OCI-M2 (cell line): ENCODE results near the gene JUN.
A peak's percentile ranks its signal among the peaks of the same experiment; 100 is the strongest.

Experiments used
- DNase-seq: peaks from one replicate; lab custom pipeline; 2025; ENCODE audit not compliant: unreplicated experiment; lab: John Stamatoyannopoulos, UW

Gene JUN

GRCh38 chr1:58783993-58784757 is at the start of gene JUN:
Gene JUN (minus strand): TSS chr1:58784047. CDS start chr1:58783070, 977 bp downstream.
- peak; percentile 95 for DNase-seq

GRCh38 chr1:58833166-58833565 is 49.3 kb upstream of the JUN start:
- no peak for DNase-seq

- no peak for DNase-seq
Measured at GRCh38 chr1:58830291-58830690, 46.4 kb upstream of the JUN start.

GRCh38 chr1:58829866-58830265 is 46.0 kb upstream of the JUN start:
- no peak for DNase-seq

GRCh38 chr1:58827298-58827697 is 43.5 kb upstream of the JUN start:
- no peak for DNase-seq

GRCh38 chr1:58824753-58825389 is 41.0 kb upstream of the JUN start:
- DNase-seq, result no peak

GRCh38 chr1:58823481-58824010 is 39.7 kb upstream of the JUN start:
- no peak for DNase-seq

- no peak for DNase-seq
Measured at GRCh38 chr1:58821309-58821708, 37.5 kb upstream of the JUN start.

GRCh38 chr1:58818976-58819375 is 35.1 kb upstream of the JUN start:
- DNase-seq, result no peak

GRCh38 chr1:58818075-58818474 is 34.2 kb upstream of the JUN start:
- no peak for DNase-seq

- no peak for DNase-seq
Measured at GRCh38 chr1:58816747-58817221, 32.9 kb upstream of the JUN start.

GRCh38 chr1:58816072-58816746 is 32.4 kb upstream of the JUN start:
- DNase-seq, result peak; percentile 33

GRCh38 chr1:58815686-58816071 is 31.8 kb upstream of the JUN start:
- no peak for DNase-seq

- DNase-seq, result no peak
Measured at GRCh38 chr1:58815069-58815685, 31.3 kb upstream of the JUN start.

- no peak for DNase-seq
Measured at GRCh38 chr1:58814251-58815068, 30.6 kb upstream of the JUN start.

- DNase-seq, result no peak
Measured at GRCh38 chr1:58813801-58814200, 30.0 kb upstream of the JUN start.

GRCh38 chr1:58813361-58813760 is 29.5 kb upstream of the JUN start:
- DNase-seq, result no peak

- no peak for DNase-seq
Measured at GRCh38 chr1:58812926-58813325, 29.1 kb upstream of the JUN start.

GRCh38 chr1:58812468-58812867 is 28.6 kb upstream of the JUN start:
- no peak for DNase-seq

- DNase-seq, result no peak
Measured at GRCh38 chr1:58811303-58811702, 27.5 kb upstream of the JUN start.
